ENCODE measurements around the gene CFAP52. TPM values are rescaled to one million over a fixed set of nuclear protein-coding genes. Genes with fewer than 3 reads are reported as not detected.

The CFAP52 gene
- total and polyA plus RNA-seq, 4 donors = 0.33 TPM; not detected in 3

DNA sequence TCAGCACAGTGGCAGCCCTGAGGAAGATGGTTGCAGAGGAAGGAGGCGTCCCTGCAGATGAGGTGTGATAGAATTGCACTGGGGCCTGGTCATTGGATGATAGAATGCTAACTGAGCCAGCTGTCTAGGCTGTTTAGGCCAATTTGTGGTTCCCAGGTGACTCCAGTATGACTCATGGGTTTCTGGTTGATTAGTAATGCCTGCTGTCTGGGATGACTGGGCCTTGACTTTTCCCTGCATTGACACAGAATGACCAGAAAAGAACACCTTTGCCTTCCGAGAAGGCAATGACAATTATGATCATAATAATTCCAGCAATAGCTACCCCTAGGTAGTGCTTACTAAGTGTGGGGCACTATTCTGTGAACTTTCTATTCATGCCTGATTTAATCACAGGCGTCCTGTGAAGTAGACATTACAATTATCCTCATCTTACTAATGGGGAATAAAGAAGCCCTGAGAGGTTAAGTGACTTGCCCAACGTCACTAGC is 100.4 kb downstream of the CFAP52 start:
- H3K4me3 ChIP-seq (ENCODE audit: low read depth in 1 of 3, low read length in 3 of 3) = no peak overlapping the region
- no peak overlapping the region for H3K9ac ChIP-seq (ENCODE audit: low read depth in 1 of 2, low read length in 2 of 2)
- no peak for DNase-seq (ENCODE audit: low spot score)
- no peaks in the 10 kb centered on the region for H3K4me1 ChIP-seq (ENCODE audit: control insufficient read depth in 4 of 4, insufficient read depth in 4 of 4, low read length in 3 of 4)
- 93% methylated on average over 4 of the region's 4 CpGs for WGBS
- peaks cover 0 to 2% (median 0%) of the 10 kb centered on the region in 4 donors for H3K9me3 ChIP-seq (ENCODE audit: control insufficient read depth in 4 of 4, low read length in 3 of 4)
- no peak for TF ChIP-seq HNF4A (conservative IDR thresholded peaks at IDR 0.05)
- no peak for TF ChIP-seq HNF4G (IDR thresholded peaks at IDR 0.05)
- TF ChIP-seq, protein P1, sequence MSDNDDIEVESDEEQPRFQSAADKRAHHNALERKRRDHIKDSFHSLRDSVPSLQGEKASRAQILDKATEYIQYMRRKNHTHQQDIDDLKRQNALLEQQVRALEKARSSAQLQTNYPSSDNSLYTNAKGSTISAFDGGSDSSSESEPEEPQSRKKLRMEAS (IDR thresholded peaks at IDR 0.05) = no peak
- TF ChIP-seq, protein P2, sequence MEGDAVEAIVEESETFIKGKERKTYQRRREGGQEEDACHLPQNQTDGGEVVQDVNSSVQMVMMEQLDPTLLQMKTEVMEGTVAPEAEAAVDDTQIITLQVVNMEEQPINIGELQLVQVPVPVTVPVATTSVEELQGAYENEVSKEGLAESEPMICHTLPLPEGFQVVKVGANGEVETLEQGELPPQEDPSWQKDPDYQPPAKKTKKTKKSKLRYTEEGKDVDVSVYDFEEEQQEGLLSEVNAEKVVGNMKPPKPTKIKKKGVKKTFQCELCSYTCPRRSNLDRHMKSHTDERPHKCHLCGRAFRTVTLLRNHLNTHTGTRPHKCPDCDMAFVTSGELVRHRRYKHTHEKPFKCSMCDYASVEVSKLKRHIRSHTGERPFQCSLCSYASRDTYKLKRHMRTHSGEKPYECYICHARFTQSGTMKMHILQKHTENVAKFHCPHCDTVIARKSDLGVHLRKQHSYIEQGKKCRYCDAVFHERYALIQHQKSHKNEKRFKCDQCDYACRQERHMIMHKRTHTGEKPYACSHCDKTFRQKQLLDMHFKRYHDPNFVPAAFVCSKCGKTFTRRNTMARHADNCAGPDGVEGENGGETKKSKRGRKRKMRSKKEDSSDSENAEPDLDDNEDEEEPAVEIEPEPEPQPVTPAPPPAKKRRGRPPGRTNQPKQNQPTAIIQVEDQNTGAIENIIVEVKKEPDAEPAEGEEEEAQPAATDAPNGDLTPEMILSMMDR (IDR thresholded peaks at IDR 0.05; ENCODE audit: low read depth, low read length, missing input control) = no peak
- TF ChIP-seq RAD21 (IDR thresholded peaks at IDR 0.05) = no peak
- TF ChIP-seq, protein P3, sequence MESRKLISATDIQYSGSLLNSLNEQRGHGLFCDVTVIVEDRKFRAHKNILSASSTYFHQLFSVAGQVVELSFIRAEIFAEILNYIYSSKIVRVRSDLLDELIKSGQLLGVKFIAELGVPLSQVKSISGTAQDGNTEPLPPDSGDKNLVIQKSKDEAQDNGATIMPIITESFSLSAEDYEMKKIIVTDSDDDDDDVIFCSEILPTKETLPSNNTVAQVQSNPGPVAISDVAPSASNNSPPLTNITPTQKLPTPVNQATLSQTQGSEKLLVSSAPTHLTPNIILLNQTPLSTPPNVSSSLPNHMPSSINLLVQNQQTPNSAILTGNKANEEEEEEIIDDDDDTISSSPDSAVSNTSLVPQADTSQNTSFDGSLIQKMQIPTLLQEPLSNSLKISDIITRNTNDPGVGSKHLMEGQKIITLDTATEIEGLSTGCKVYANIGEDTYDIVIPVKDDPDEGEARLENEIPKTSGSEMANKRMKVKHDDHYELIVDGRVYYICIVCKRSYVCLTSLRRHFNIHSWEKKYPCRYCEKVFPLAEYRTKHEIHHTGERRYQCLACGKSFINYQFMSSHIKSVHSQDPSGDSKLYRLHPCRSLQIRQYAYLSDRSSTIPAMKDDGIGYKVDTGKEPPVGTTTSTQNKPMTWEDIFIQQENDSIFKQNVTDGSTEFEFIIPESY (IDR thresholded peaks at IDR 0.05) = no peak
- TF ChIP-seq RXRA (IDR thresholded peaks at IDR 0.05) = no peak
- no peak for TF ChIP-seq JUND (IDR thresholded peaks at IDR 0.05)
- no peak for TF ChIP-seq FOXA2 (IDR thresholded peaks at IDR 0.05)
- no peak for TF ChIP-seq TAF1 (conservative IDR thresholded peaks at IDR 0.05)
- no peak overlapping the region for H3K27ac ChIP-seq (ENCODE audit: low read depth in 1 of 2, low read length in 2 of 2)
- peaks cover 0 to 2% (median 0%) of the 10 kb centered on the region in 4 donors for H3K36me3 ChIP-seq (ENCODE audit: control insufficient read depth in 4 of 4, insufficient read depth in 3 of 4, low read depth in 1 of 4, low read length in 3 of 4)
- no peaks in the 10 kb centered on the region for H3K27me3 ChIP-seq (ENCODE audit: control insufficient read depth in 4 of 4, insufficient read depth in 4 of 4, low read length in 3 of 4)

DNA sequence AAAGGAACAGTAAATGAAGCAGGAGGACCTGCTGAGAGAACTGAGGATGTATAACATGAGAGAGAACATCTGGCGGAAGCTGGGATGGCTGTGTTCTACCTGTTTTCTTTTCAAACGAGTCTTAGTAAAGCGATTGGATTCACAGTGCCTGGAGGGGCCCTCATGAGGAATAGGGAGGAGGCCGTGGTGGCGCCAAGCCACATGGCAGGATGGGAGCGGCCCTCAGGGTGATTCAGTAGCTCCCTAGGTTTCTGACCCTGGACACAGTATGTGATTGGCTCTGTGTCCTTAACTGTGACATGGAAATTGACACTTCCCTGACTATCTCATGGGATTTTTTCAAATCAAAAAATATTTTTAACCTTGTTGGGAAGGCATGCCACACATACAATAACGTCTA is 101.0 kb downstream of the CFAP52 start:
- H3K4me1 ChIP-seq (ENCODE audit: control insufficient read depth in 4 of 4, insufficient read depth in 4 of 4, low read length in 3 of 4) = no peaks in the 10 kb centered on the region
- H3K4me3 ChIP-seq (ENCODE audit: low read depth in 1 of 3, low read length in 3 of 3) = no peak overlapping the region
- H3K9ac ChIP-seq (ENCODE audit: low read depth in 1 of 2, low read length in 2 of 2) = no peak overlapping the region
- WGBS = 88% methylated on average over 7 of the region's 7 CpGs
- TF ChIP-seq RXRA (IDR thresholded peaks at IDR 0.05) (no peak), HNF4G (IDR thresholded peaks at IDR 0.05) (no peak), SP1 (IDR thresholded peaks at IDR 0.05) (no peak), EGR1 (IDR thresholded peaks at IDR 0.05; ENCODE audit: low read depth in 2 of 2) (no peak), GABPA (IDR thresholded peaks at IDR 0.05 in 1 of 2, conservative IDR thresholded peaks at IDR 0.05 in 1 of 2) (no peak), JUND (IDR thresholded peaks at IDR 0.05) (no peak), RAD21 (IDR thresholded peaks at IDR 0.05) (no peak), NR2F2 (IDR thresholded peaks at IDR 0.05) (no peak), FOXA1 (IDR thresholded peaks at IDR 0.05) (no peak), TAF1 (conservative IDR thresholded peaks at IDR 0.05) (no peak), HNF4A (conservative IDR thresholded peaks at IDR 0.05) (no peak), FOXA2 (IDR thresholded peaks at IDR 0.05) (no peak), YY1 (IDR thresholded peaks at IDR 0.05) (no peak)
- TF ChIP-seq, protein P4, sequence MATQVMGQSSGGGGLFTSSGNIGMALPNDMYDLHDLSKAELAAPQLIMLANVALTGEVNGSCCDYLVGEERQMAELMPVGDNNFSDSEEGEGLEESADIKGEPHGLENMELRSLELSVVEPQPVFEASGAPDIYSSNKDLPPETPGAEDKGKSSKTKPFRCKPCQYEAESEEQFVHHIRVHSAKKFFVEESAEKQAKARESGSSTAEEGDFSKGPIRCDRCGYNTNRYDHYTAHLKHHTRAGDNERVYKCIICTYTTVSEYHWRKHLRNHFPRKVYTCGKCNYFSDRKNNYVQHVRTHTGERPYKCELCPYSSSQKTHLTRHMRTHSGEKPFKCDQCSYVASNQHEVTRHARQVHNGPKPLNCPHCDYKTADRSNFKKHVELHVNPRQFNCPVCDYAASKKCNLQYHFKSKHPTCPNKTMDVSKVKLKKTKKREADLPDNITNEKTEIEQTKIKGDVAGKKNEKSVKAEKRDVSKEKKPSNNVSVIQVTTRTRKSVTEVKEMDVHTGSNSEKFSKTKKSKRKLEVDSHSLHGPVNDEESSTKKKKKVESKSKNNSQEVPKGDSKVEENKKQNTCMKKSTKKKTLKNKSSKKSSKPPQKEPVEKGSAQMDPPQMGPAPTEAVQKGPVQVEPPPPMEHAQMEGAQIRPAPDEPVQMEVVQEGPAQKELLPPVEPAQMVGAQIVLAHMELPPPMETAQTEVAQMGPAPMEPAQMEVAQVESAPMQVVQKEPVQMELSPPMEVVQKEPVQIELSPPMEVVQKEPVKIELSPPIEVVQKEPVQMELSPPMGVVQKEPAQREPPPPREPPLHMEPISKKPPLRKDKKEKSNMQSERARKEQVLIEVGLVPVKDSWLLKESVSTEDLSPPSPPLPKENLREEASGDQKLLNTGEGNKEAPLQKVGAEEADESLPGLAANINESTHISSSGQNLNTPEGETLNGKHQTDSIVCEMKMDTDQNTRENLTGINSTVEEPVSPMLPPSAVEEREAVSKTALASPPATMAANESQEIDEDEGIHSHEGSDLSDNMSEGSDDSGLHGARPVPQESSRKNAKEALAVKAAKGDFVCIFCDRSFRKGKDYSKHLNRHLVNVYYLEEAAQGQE (IDR thresholded peaks at IDR 0.05) = no peak
- TF ChIP-seq, protein P2 (IDR thresholded peaks at IDR 0.05; ENCODE audit: low read depth, low read length, missing input control) = no peak
- TF ChIP-seq, protein P1 (IDR thresholded peaks at IDR 0.05) = no peak
- TF ChIP-seq, protein P5, sequence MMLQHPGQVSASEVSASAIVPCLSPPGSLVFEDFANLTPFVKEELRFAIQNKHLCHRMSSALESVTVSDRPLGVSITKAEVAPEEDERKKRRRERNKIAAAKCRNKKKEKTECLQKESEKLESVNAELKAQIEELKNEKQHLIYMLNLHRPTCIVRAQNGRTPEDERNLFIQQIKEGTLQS (IDR thresholded peaks at IDR 0.05) = no peak
- TF ChIP-seq, protein P3 (IDR thresholded peaks at IDR 0.05) = no peak
- H3K9me3 ChIP-seq (ENCODE audit: control insufficient read depth in 4 of 4, low read length in 3 of 4) = peaks cover 0 to 2% (median 0%) of the 10 kb centered on the region in 4 donors
- no peaks in the 10 kb centered on the region for H3K27me3 ChIP-seq (ENCODE audit: control insufficient read depth in 4 of 4, insufficient read depth in 4 of 4, low read length in 3 of 4)
- no peak overlapping the region for H3K27ac ChIP-seq (ENCODE audit: low read depth in 1 of 2, low read length in 2 of 2)
- H3K36me3 ChIP-seq (ENCODE audit: control insufficient read depth in 4 of 4, insufficient read depth in 3 of 4, low read depth in 1 of 4, low read length in 3 of 4) = peaks cover 0 to 2% (median 0%) of the 10 kb centered on the region in 4 donors
- no peak for DNase-seq (ENCODE audit: low spot score)
